ENCODE results near the gene IFT22.
A peak's percentile ranks its signal among the peaks of the same experiment; 100 is the strongest.
"Not testable (repeated sequence)": the region's sequence is repeated elsewhere in the genome, so short reads cannot be mapped to it uniquely, and the experiment has no call there.

The IFT22 gene

DNA sequence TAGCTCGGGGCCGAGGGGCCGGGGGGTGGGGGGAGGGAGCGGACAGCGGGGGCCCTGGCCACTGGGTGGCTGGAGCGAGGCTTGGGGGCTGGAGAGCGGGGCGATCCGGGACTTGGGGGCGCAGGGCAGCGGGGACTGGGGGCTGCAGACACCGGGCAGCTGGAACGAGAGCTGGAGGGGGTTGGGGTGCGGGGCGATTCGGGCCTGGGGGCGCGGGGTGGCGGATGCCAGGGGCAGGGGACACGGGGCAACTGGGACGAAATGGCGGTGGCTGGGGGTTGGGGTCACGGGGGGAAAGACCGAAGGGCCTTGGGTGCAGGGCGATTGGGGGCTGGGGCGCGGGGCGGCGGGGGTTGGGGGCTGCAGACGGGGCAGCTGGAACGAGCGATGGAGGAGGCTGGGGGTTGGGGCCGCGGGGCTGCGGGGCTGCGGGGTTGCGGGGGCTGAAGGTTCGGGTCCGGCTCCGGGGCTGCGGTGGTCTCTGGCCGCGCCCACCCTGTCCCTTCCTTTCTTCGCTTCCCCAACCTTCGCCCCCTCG, 41.7 kb upstream of the IFT22 start:
- ChIA-PET POLR2A (no interaction called here), CTCF (interaction anchor here (0.8 to 2.7 kb wide), 8 partner anchors 8 to 146 kb away, joined by 3 to 19 read pairs (median 6); no protein-coding TSS in a partner anchor)
- H3K4me1 ChIP-seq (ENCODE audit: control extremely low read depth in 1 of 4, control insufficient read depth in 4 of 4, insufficient read depth in 4 of 4, low read length in 3 of 4), result peaks cover 0 to 16% (median 9%) of the 10 kb centered on the region in 4 experiments
- WGBS (ENCODE audit: insufficient coverage), result 0% methylated on average over 13 of the region's 46 CpGs
- H3K9me3 ChIP-seq (ENCODE audit: control extremely low read depth in 1 of 5, control insufficient read depth in 4 of 5, insufficient read depth in 2 of 5, low read depth in 1 of 5, low read length in 4 of 5), result no peaks in the 10 kb centered on the region
- no peaks in the 10 kb centered on the region for H3K36me3 ChIP-seq (ENCODE audit: control insufficient read depth in 4 of 4, insufficient read depth in 4 of 4, low read length in 3 of 4)
- H3K4me3 ChIP-seq (ENCODE audit: control insufficient read depth in 1 of 7, extremely low read depth in 1 of 7, insufficient read depth in 4 of 7, low read depth in 2 of 7, low read length in 6 of 7), result peak overlapping the region in 6 of 7 experiments; percentile 26 to 74 (median 50)
- DNase-seq, result no peak
- no peak overlapping the region for H3K27ac ChIP-seq (ENCODE audit: insufficient read depth in 1 of 2, low read depth in 1 of 2, low read length in 2 of 2, poor library complexity in 1 of 2, severe bottlenecking in 2 of 2)
- H3K27me3 ChIP-seq (replicated peaks in 2 of 5; ENCODE audit: control insufficient read depth in 4 of 5, insufficient read depth in 5 of 5, low read length in 4 of 5), result peaks cover 0 to 32% (median 11%) of the 10 kb centered on the region in 5 experiments

DNA sequence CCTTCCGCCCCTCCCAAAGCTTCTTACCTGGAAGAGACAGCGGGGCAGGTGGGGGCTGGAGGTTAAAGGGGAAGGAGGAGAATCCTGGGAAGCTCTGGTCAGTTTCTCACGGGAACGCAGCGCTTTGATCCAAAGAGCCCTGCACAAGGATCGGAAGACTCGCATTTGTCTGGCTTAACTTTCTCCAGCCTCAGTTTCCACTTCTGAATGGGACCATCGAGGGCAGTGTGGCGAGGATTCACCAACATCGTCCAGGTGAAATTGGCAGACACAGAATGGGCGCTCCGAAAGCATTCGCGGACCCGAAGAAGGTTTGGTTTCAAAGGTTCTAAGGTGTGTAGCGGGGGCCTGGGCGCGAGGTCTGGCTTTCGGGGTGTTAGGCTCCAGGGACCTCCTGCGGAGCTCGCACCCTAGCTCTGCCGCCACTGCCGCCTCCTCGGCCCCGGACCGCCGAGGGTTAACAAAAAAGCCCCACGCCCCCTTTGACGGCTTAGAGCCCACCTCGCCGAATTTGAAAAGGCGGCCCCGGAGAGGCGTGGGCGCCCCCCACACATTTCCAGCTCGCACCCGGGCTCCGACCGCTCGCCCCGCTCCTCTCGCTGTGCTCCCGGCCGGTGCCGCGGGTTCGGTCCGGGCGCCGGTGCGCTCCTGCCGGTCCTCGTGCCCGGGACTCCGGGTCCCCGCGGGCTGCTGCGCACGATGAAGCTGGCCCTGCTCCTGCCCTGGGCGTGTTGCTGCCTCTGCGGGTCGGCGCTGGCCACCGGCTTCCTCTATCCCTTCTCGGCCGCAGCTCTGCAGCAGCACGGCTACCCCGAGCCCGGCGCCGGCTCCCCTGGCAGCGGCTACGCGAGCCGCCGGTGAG, 41.0 kb upstream of the IFT22 start, which contains the start of gene COL26A1:
COL26A1 (plus strand) TSS at position 542 of the 862 bp plus-strand sequence; CDS start at position 700, 158 bp downstream.
- peaks cover 0 to 32% (median 10%) of the 10 kb centered on the region in 5 experiments for H3K27me3 ChIP-seq (replicated peaks in 2 of 5; ENCODE audit: control insufficient read depth in 4 of 5, insufficient read depth in 5 of 5, low read length in 4 of 5)
- peak in 2 of 3 donors; percentile 54 to 61 for DNase-seq
- H3K4me1 ChIP-seq (ENCODE audit: control extremely low read depth in 1 of 4, control insufficient read depth in 4 of 4, insufficient read depth in 4 of 4, low read length in 3 of 4), result peaks cover 0 to 16% (median 9%) of the 10 kb centered on the region in 4 experiments
- no peaks in the 10 kb centered on the region for H3K36me3 ChIP-seq (ENCODE audit: control insufficient read depth in 4 of 4, insufficient read depth in 4 of 4, low read length in 3 of 4)
- POLR2A ChIA-PET, result no interaction called here
- WGBS (ENCODE audit: insufficient coverage), result 13% methylated on average over 59 of the region's 76 CpGs
- no peaks in the 10 kb centered on the region for H3K9me3 ChIP-seq (ENCODE audit: control extremely low read depth in 1 of 5, control insufficient read depth in 4 of 5, insufficient read depth in 2 of 5, low read depth in 1 of 5, low read length in 4 of 5)
- CTCF ChIA-PET, result interaction anchor here (0.8 to 2.7 kb wide), 9 partner anchors 8 to 155 kb away, joined by 3 to 19 read pairs (median 4); no protein-coding TSS in a partner anchor
- peak within 1 kb of the TSS in 6 of 7 experiments; percentile 26 to 74 (median 50) for H3K4me3 ChIP-seq (ENCODE audit: control insufficient read depth in 1 of 7, extremely low read depth in 1 of 7, insufficient read depth in 4 of 7, low read depth in 2 of 7, low read length in 6 of 7)
- no peak within 1 kb of the TSS for H3K27ac ChIP-seq (ENCODE audit: insufficient read depth in 1 of 2, low read depth in 1 of 2, low read length in 2 of 2, poor library complexity in 1 of 2, severe bottlenecking in 2 of 2)

DNA sequence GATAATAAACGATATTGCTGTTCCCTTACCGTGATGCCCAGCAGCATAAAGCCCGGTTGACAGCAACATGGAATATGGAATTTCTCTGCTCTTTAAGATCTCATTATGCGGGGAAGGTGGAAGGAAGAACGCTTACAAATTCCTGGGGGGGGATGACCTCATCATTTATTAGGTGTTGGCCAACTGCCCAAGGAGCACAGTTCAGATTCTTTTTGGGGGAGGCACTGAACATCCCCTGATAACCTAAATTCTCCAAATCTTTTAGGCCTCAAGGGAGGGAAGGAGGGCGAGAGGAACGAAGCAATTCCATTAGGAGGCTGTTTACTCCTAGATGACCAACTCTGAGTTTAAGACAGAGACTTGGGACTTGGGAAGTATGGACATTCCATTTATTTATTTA, 35.8 kb upstream of the IFT22 start:
- H3K9me3 ChIP-seq (ENCODE audit: control extremely low read depth in 1 of 5, control insufficient read depth in 4 of 5, insufficient read depth in 2 of 5, low read depth in 1 of 5, low read length in 4 of 5), result no peaks in the 10 kb centered on the region
- peaks cover 0 to under 1% (median 0%) of the 10 kb centered on the region in 4 experiments for H3K4me1 ChIP-seq (ENCODE audit: control extremely low read depth in 1 of 4, control insufficient read depth in 4 of 4, insufficient read depth in 4 of 4, low read length in 3 of 4)
- POLR2A ChIA-PET, result no interaction called here
- H3K27ac ChIP-seq (ENCODE audit: insufficient read depth in 1 of 2, low read depth in 1 of 2, low read length in 2 of 2, poor library complexity in 1 of 2, severe bottlenecking in 2 of 2), result no peak overlapping the region
- WGBS (ENCODE audit: insufficient coverage), result 94% methylated on average over 5 of the region's 7 CpGs
- H3K36me3 ChIP-seq (ENCODE audit: control insufficient read depth in 4 of 4, insufficient read depth in 4 of 4, low read length in 3 of 4), result no peaks in the 10 kb centered on the region
- peaks cover 2 to 15% (median 9%) of the 10 kb centered on the region in 5 experiments for H3K27me3 ChIP-seq (replicated peaks in 2 of 5; ENCODE audit: control insufficient read depth in 4 of 5, insufficient read depth in 5 of 5, low read length in 4 of 5)
- no peak for DNase-seq
- no peak overlapping the region for H3K4me3 ChIP-seq (ENCODE audit: control insufficient read depth in 1 of 7, extremely low read depth in 1 of 7, insufficient read depth in 4 of 7, low read depth in 2 of 7, low read length in 6 of 7)
- CTCF ChIA-PET, result interaction anchor here (0.6 to 1.3 kb wide), 4 partner anchors 15 to 87 kb away, joined by 3 to 5 read pairs (median 4); no protein-coding TSS in a partner anchor

DNA sequence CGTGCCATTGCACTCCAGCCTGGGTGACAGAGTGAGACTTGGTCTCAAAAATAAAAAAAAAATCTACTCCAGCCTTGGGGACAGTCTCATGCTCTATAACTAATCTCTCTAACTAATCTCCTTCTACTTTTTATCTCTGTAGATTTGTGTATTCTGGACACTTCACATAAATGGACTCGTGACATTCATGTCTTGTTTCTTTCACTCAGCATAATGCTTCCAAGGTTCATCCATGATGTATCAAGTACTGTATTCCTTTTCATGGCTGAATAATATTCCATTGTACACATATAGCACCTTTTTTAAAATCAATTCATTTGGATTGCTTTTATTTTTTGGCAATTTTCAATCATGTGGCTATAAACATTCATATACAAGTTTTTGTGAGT, 31.3 kb upstream of the IFT22 start:
- POLR2A ChIA-PET, result interaction anchor here (0.6 kb wide), 1 partner anchor 12 kb away, joined by 3 read pairs; no protein-coding TSS in a partner anchor
- CTCF ChIA-PET, result no interaction called here
- Histone ChIP-seq H3K9me3 (ENCODE audit: control extremely low read depth in 1 of 5, control insufficient read depth in 4 of 5, insufficient read depth in 2 of 5, low read depth in 1 of 5, low read length in 4 of 5) (no peaks in the 10 kb centered on the region), H3K4me3 (ENCODE audit: control insufficient read depth in 1 of 7, extremely low read depth in 1 of 7, insufficient read depth in 4 of 7, low read depth in 2 of 7, low read length in 6 of 7) (no peak overlapping the region), H3K27ac (ENCODE audit: insufficient read depth in 1 of 2, low read depth in 1 of 2, low read length in 2 of 2, poor library complexity in 1 of 2, severe bottlenecking in 2 of 2) (no peak overlapping the region), H3K4me1 (ENCODE audit: control extremely low read depth in 1 of 4, control insufficient read depth in 4 of 4, insufficient read depth in 4 of 4, low read length in 3 of 4) (no peaks in the 10 kb centered on the region), H3K36me3 (ENCODE audit: control insufficient read depth in 4 of 4, insufficient read depth in 4 of 4, low read length in 3 of 4) (no peaks in the 10 kb centered on the region), H3K27me3 (replicated peaks in 2 of 5; ENCODE audit: control insufficient read depth in 4 of 5, insufficient read depth in 5 of 5, low read length in 4 of 5) (peaks cover 0 to 8% (median 2%) of the 10 kb centered on the region in 5 experiments)
- WGBS (ENCODE audit: insufficient coverage), result 100% methylated on average over 1 of the region's 2 CpGs
- no peak for DNase-seq

DNA sequence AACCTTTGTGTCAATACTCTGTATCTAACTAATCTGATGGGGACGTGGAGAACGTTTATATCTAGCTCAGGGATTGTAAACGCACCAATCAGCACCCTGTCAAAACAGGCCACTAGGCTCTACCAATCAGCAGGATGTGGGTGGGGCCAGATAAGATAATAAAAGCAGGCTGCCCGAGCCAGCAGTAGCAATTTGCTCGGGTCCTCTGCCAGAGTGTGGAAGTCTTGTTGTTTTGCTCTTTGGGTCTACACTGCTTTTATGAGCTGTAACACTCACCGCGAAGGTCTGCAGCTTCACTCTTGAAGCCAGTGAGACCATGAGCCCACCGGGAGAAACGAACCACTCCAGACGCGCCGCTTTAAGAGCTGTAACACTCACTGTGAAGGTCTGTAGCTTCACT, 27.7 kb upstream of the IFT22 start:
- H3K36me3 ChIP-seq (ENCODE audit: control insufficient read depth in 4 of 4, insufficient read depth in 4 of 4, low read length in 3 of 4); H3K9me3 ChIP-seq (ENCODE audit: control extremely low read depth in 1 of 5, control insufficient read depth in 4 of 5, insufficient read depth in 2 of 5, low read depth in 1 of 5, low read length in 4 of 5); H3K4me1 ChIP-seq (ENCODE audit: control extremely low read depth in 1 of 4, control insufficient read depth in 4 of 4, insufficient read depth in 4 of 4, low read length in 3 of 4); DNase-seq; CTCF ChIA-PET; H3K4me3 ChIP-seq (ENCODE audit: control insufficient read depth in 1 of 7, extremely low read depth in 1 of 7, insufficient read depth in 4 of 7, low read depth in 2 of 7, low read length in 6 of 7); POLR2A ChIA-PET; H3K27me3 ChIP-seq (replicated peaks in 2 of 5; ENCODE audit: control insufficient read depth in 4 of 5, insufficient read depth in 5 of 5, low read length in 4 of 5); H3K27ac ChIP-seq (ENCODE audit: insufficient read depth in 1 of 2, low read depth in 1 of 2, low read length in 2 of 2, poor library complexity in 1 of 2, severe bottlenecking in 2 of 2): not testable (repeated sequence)
- WGBS (ENCODE audit: insufficient coverage), result 94% methylated on average over 9 of the region's 12 CpGs

DNA sequence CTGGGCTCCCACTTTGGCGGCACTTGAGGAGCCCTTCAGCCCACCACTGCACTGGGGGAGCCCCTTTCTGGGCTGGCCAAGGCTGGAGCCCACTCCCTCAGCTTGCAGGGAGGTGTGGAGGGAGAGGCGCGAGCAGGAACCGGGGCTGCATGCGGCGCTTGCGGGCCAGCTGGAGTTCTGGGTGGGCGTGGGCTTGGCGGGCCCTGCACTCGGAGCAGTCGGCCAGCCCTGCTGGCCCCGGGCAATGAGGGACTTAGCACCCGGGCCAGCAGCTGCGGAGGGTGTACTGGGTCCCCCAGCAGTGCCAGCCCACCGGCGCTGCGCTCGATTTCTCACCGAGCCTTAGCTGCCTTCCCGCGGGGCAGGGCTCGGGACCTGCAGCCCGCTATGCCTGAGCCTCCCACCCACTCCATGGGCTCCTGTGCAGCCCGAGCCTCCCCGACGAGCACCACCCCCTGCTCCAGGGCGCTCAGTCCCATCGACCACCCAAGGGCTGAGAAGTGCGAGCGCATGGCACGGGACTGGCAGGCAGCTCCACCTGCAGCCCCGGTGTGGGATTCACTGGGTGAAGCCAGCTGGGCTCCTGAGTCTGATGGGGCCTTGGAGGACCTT, 26.9 kb upstream of the IFT22 start:
- WGBS (ENCODE audit: insufficient coverage), result 96% methylated on average over 6 of the region's 32 CpGs
- CTCF ChIA-PET, result interaction anchor here (0.9 kb wide), 1 partner anchor 9 kb away, joined by 3 read pairs; no protein-coding TSS in a partner anchor
- H3K4me3 ChIP-seq (ENCODE audit: control insufficient read depth in 1 of 7, extremely low read depth in 1 of 7, insufficient read depth in 4 of 7, low read depth in 2 of 7, low read length in 6 of 7); H3K9me3 ChIP-seq (ENCODE audit: control extremely low read depth in 1 of 5, control insufficient read depth in 4 of 5, insufficient read depth in 2 of 5, low read depth in 1 of 5, low read length in 4 of 5); H3K27me3 ChIP-seq (replicated peaks in 2 of 5; ENCODE audit: control insufficient read depth in 4 of 5, insufficient read depth in 5 of 5, low read length in 4 of 5); H3K36me3 ChIP-seq (ENCODE audit: control insufficient read depth in 4 of 4, insufficient read depth in 4 of 4, low read length in 3 of 4); DNase-seq; H3K27ac ChIP-seq (ENCODE audit: insufficient read depth in 1 of 2, low read depth in 1 of 2, low read length in 2 of 2, poor library complexity in 1 of 2, severe bottlenecking in 2 of 2); H3K4me1 ChIP-seq (ENCODE audit: control extremely low read depth in 1 of 4, control insufficient read depth in 4 of 4, insufficient read depth in 4 of 4, low read length in 3 of 4); POLR2A ChIA-PET: not testable (repeated sequence)
